DMS53 (cell line): Measurements from ENCODE around the gene TMED6.
"Not testable (repeated sequence)": the region's sequence is repeated elsewhere in the genome, so short reads cannot be mapped to it uniquely, and the experiment has no call there.

Experiments used
- DNase-seq: peaks from one replicate; lab custom pipeline; 2025; lab: John Stamatoyannopoulos, UW

Gene TMED6

DNA sequence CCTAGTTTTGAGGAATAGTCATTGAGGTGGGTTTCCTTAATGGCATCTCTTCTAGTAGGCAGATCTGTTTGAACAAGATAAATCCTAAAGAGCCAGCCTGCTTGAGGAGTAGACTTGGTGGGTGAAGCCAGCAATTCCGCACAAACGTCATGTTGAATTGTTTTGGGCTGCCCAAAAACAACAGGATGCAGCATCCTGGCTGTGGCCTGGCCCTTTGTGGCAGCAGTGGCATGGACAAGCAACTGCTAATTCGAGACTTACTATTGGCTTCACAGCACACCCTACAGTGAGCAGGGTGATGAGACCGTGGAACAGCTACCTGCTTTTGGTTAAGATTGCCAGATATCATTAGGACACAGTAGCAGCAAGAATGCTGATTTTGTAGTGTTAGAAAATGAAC, 49.7 kb downstream of the TMED6 start:
- DNase-seq, result no peak

DNA sequence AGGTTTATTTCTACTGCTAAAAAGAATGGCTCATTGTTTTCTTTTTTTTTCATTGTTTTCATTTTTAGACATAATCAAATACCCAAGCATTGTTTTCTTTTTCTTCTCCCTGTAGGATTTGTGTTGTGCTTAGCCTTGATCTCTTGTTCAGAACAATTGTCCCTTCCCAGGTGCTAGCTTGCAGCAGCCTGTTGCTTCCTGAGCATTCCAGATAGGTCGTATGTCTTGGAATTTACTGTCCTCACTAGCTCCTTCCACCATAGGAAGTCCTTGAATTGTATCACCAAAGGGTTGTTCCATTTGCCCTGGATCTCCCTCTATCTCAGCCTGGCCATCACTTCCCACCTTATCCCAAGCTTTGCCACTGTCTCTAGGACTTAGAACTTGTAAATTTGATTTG, 50.4 kb downstream of the TMED6 start:
- no peak for DNase-seq

DNA sequence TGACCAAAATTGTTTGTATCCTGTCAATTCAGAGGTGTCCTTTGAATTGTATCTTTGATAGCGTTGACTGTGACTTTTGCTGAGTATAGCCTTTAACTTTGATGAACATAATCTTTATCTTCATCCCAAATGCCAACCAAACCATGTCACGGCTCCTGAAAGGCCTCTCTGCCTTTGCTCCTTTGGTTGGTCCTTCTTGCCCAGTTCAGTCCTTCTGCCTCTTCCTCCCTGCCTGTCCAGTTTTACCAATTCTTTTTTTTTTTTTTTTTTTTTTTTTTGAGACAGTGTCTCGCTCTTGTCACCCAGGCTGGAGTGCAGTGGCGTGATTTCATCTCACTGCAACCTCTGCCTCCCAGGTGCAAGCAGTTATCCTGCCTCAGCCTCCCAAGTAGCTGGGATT, 53.3 kb downstream of the TMED6 start:
- no peak for DNase-seq

DNA sequence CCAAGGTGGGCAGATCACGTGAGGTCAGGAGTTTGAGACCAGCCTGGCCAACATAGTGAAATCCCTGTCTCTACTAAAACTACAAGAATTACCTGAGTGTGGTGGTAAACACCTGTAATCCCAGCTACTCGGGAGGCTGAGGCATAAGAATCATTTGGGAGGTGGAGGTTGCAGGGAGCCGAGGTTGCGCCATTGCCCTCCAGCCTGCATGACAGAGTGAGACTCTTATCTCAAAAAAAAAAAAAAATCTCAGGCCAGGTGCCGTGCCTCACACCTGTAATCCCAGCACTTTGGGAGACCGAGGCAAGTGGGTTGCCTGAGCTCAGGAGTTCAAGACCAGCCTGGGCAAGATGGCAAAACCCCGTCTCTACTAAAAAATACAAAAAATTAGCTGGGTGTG, 54.8 kb downstream of the TMED6 start:
- DNase-seq, result not testable (repeated sequence)

DNA sequence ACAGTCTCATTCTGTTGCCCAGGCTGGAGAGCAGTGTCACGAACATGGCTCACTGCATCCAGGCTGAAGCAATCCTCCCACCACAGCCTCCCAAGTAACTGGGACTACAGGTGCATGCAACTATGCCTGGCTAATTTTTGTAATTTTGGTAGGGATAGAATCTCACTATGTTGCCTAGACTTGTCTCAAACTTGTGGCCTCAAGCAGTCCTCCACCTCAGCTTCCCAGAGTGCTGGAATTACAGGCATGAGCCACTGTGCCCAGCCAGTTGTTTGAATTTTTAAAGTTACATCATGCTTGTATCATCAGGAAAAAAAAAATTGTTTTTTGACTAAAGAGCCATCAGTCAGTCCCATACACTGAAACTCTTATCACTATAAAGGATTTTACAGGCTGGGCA, 57.5 kb downstream of the TMED6 start:
- DNase-seq, result no peak

DNA sequence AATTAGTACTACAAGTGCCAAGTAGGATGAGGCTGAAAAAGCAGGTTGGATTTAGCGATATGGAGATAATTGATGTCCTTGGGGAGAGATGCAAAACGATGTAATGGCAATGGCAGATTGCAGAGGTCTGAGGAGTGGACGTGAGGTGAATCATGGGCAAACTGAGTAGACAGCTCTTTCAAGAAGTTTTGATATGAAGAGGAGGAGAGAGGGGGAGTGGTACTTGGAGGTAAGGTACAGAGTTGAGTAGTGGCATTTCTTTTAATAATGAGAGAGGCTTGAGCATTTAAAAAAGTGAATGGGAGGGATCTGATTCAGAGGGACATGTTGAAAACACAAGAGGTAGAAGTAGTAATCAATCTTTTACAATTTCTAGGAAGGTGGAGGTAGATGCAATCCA, 58.2 kb downstream of the TMED6 start:
- DNase-seq, result no peak
